B cell (primary cell): ENCODE data around the gene ATG7. TPM values are rescaled to one million over a fixed set of nuclear protein-coding genes. Genes with fewer than 3 reads are reported as not detected.

Experiments used
- ATAC-seq: fragments of 200-7000 bp; cut with Tn5 transposase; one replicate; pipeline ENCODE4 v1.10.0; 2021; ENCODE audit warnings: low read depth, mild to moderate bottlenecking, moderate number of reproducible peaks, moderate library complexity
- CTCF ChIA-PET: fragments of 350-600 bp; sonication (Branson Sonifier 250); formaldehyde crosslinking; loops from one replicate; lab custom pipeline; 2021; ENCODE audit warnings: antibody characterized with exemption, inconsistent platforms; lab: Charles Lee
- POLR2A ChIA-PET: fragments of 350-600 bp; sonication (Branson Sonifier 250); formaldehyde crosslinking; loops from one replicate; lab custom pipeline; 2021; ENCODE audit warnings: antibody characterized with exemption; lab: Charles Lee
- DNase-seq: peaks from one replicate; pipeline ENCODE4 v3.0.0; 2013
- H2AFZ ChIP-seq: 2 replicates; pipeline ENCODE4 v1.6.1; 2012; ENCODE audit warnings: mild to moderate bottlenecking, low read depth, low read length; ENCODE audit not compliant: insufficient read depth, poor library complexity, severe bottlenecking
- H3K27ac ChIP-seq, 2 donors: 1 replicate in 1 of 2; 2 replicates in 1 of 2; pipeline ENCODE4 v1.5.1; 2012 to 2013; ENCODE audit warnings: low read length in 2 of 2, mild to moderate bottlenecking in 2 of 2, moderate library complexity in 1 of 2
- H3K27me3 ChIP-seq, 4 experiments: fragments of 200-600 bp in 1 of 4; sonication (generic) in 1 of 4; replicated peaks in 1 of 4; 1 replicate in 2 of 4; 2 replicates in 2 of 4; pipeline versions ENCODE4 v1.6.1 to v1.7.0; 2013 to 2016; ENCODE audit warnings: low read length in 3 of 4, mild to moderate bottlenecking in 2 of 4, mixed read lengths in 1 of 4, moderate library complexity in 1 of 4; ENCODE audit not compliant: insufficient read depth in 4 of 4, control insufficient read depth in 3 of 4; ENCODE audit errors: control extremely low read depth in 1 of 4
- H3K36me3 ChIP-seq, 2 experiments: replicated peaks in 1 of 2; 1 replicate in 1 of 2; 2 replicates in 1 of 2; pipeline versions ENCODE4 v1.6.1 to v1.7.1; 2013; ENCODE audit warnings: low read length in 1 of 2; ENCODE audit not compliant: insufficient read depth in 2 of 2, control insufficient read depth in 1 of 2; ENCODE audit errors: control extremely low read depth in 1 of 2, extremely low read depth in 1 of 2
- H3K4me1 ChIP-seq, 2 donors: fragments of 200-600 bp in 1 of 2; sonication (generic) in 1 of 2; 1 replicate in 1 of 2; 2 replicates in 1 of 2; pipeline versions ENCODE4 v1.5.1 to v1.6.1; 2013 to 2017; ENCODE audit warnings: low read length in 2 of 2; ENCODE audit not compliant: control insufficient read depth in 2 of 2, insufficient read depth in 2 of 2
- H3K4me2 ChIP-seq: replicated peaks from 2 replicates; pipeline ENCODE3; 2012; ENCODE audit warnings: mild to moderate bottlenecking, low read depth, low read length; ENCODE audit not compliant: poor library complexity, severe bottlenecking
- H3K4me3 ChIP-seq, 5 experiments: fragments of 200-600 bp in 1 of 5; sonication (generic) in 1 of 5; 1 replicate in 3 of 5; 2 replicates in 2 of 5; pipeline versions ENCODE4 v1.5.1 to v1.7.0; 2011 to 2016; ENCODE audit warnings: low read length in 4 of 5, mild to moderate bottlenecking in 4 of 5, low read depth in 2 of 5, control low read depth in 1 of 5, moderate library complexity in 1 of 5; ENCODE audit not compliant: insufficient read depth in 1 of 5; ENCODE audit errors: control extremely low read depth in 1 of 5, extremely low read depth in 1 of 5
- H3K79me2 ChIP-seq: fragments of 200-600 bp; sonication (generic); one replicate; pipeline ENCODE4 v1.6.0; 2016; ENCODE audit warnings: low read length; ENCODE audit not compliant: control insufficient read depth, insufficient read depth
- H3K9ac ChIP-seq: fragments of 200-600 bp; sonication (generic); 2 replicates; pipeline ENCODE4 v1.6.1; 2017; ENCODE audit warnings: mild to moderate bottlenecking, low read length, moderate library complexity
- H3K9me3 ChIP-seq, 3 donors: one replicate each; pipeline versions ENCODE4 v1.6.1 to v1.7.1; 2013; ENCODE audit warnings: low read length in 2 of 3; ENCODE audit not compliant: control insufficient read depth in 2 of 3, insufficient read depth in 1 of 3; ENCODE audit errors: control extremely low read depth in 1 of 3
- H4K20me1 ChIP-seq: 2 replicates; pipeline ENCODE4 v1.6.0; 2012; ENCODE audit warnings: mild to moderate bottlenecking, low read length; ENCODE audit not compliant: insufficient read depth, control insufficient read depth, poor library complexity, severe bottlenecking
- H3K27ac Mint-ChIP-seq: one replicate; pipeline ENCODE4 v1.8.0; 2021; ENCODE audit warnings: mixed read lengths
- H3K27me3 Mint-ChIP-seq: one replicate; pipeline ENCODE4 v1.8.0; 2021; ENCODE audit warnings: mixed read lengths
- H3K4me1 Mint-ChIP-seq: one replicate; pipeline ENCODE4 v1.8.0; 2021; ENCODE audit warnings: mixed read lengths
- H3K4me3 Mint-ChIP-seq: one replicate; pipeline ENCODE4 v1.8.0; 2021; ENCODE audit warnings: mixed read lengths
- H3K9me3 Mint-ChIP-seq: one replicate; pipeline ENCODE4 v1.8.0; 2022; ENCODE audit warnings: mixed read lengths; ENCODE audit not compliant: insufficient read depth
- CTCF ChIP-seq: fragments of 200-600 bp; IDR thresholded peaks from one replicate; pipeline ENCODE4 v1.8.0; 2022; ENCODE audit warnings: antibody characterized with exemption, mild to moderate bottlenecking
- EZH2 ChIP-seq: IDR thresholded peaks from 2 replicates; pipeline ENCODE4 v1.6.1; 2012; ENCODE audit warnings: borderline replicate concordance, low read depth, mild to moderate bottlenecking, moderate library complexity, low read length; ENCODE audit not compliant: insufficient read depth, poor library complexity, severe bottlenecking
- WGBS: methylation state at CpG from one replicate; pipeline ENCODE4 v1.1.5; 2013; ENCODE audit warnings: missing lambda C conversion rate; ENCODE audit not compliant: insufficient coverage; 5-methylcytosine and 5-hydroxymethylcytosine counted together
- intact Hi-C: fragments of 100-400 bp; cut with micrococcal nuclease; formaldehyde crosslinking; loops from one replicate; pipeline ENCODE4 v1.10.0; 2022
- polyA plus RNA-seq: library from polyadenylated mRNA; depleted of rRNA; stranded (reverse); fragments of >200 nt; gene quantifications from 2 replicates; pipeline ENCODE4 v1.2.3, GENCODE V29; 2012
- total RNA-seq, 2 donors: library from RNA; stranded (reverse); fragments of 120-200 nt in 1 of 2; gene quantifications; 1 replicate in 1 of 2; 2 replicates in 1 of 2; pipeline versions ENCODE4 v1.2.3 to v1.2.4, GENCODE V29; 2013 to 2022

ATG7 gene
- total and polyA plus RNA-seq, 2 donors (not counting 1 experiment from before 2014, with no cell fraction given): 13.9 to 66.4 TPM

GRCh38 chr3:11529281-11529680 lies 257.1 kb downstream of the ATG7 start:
- POLR2A ChIA-PET: no interaction called here
- peaks cover 0 to 7% (median 0%) of the 10 kb centered on the region in 3 donors for H3K9me3 ChIP-seq
- CTCF ChIA-PET: no interaction called here

GRCh38 chr3:11530153-11530721 lies 258.0 kb downstream of the ATG7 start:
- ATAC-seq (no peak), DNase-seq (no peak)
- Mint-ChIP-seq H3K27ac (no peak overlapping the region), H3K9me3 (peaks cover 2% of the 10 kb centered on the region), H3K4me1 (no peaks in the 10 kb centered on the region), H3K27me3 (no peaks in the 10 kb centered on the region), H3K4me3 (no peak overlapping the region)
- Histone ChIP-seq H3K36me3 (no peaks in the 10 kb centered on the region), H3K4me2 (no peak overlapping the region), H3K27ac (no peak overlapping the region), H2AFZ (no peak overlapping the region), H3K4me3 (no peak overlapping the region), H3K4me1 (no peaks in the 10 kb centered on the region), H3K9ac (no peak overlapping the region), H3K27me3 (no peaks in the 10 kb centered on the region), H3K79me2 (no peaks in the 10 kb centered on the region), H4K20me1 (no peaks in the 10 kb centered on the region), H3K9me3 (peaks cover 0 to 7% (median 0%) of the 10 kb centered on the region in 3 donors)
- no peak for TF ChIP-seq EZH2
- no peak for TF ChIP-seq CTCF
- intact Hi-C loops: no loop called here
- ChIA-PET POLR2A (no interaction called here), CTCF (no interaction called here)
- WGBS: 99% methylated on average over 11 of the region's 11 CpGs

More at GRCh38 chr3:11529281-11529680, 257.1 kb downstream of the ATG7 start:
- H3K36me3 ChIP-seq: no peaks in the 10 kb centered on the region
- H3K27ac ChIP-seq: no peak overlapping the region
- H3K9ac ChIP-seq: no peak overlapping the region
- H3K4me1 ChIP-seq: no peaks in the 10 kb centered on the region
- H3K79me2 ChIP-seq: no peaks in the 10 kb centered on the region
- DNase-seq: no peak
- TF ChIP-seq EZH2: no peak
- TF ChIP-seq CTCF: no peak
- WGBS: 60% methylated on average over 1 of the region's 4 CpGs
- no peak overlapping the region for H3K4me3 ChIP-seq
- Mint-ChIP-seq H3K27ac (no peak overlapping the region), H3K4me1 (no peaks in the 10 kb centered on the region), H3K9me3 (peaks cover 2% of the 10 kb centered on the region), H3K4me3 (no peak overlapping the region), H3K27me3 (no peaks in the 10 kb centered on the region)
- H4K20me1 ChIP-seq: no peaks in the 10 kb centered on the region
- H3K27me3 ChIP-seq: no peaks in the 10 kb centered on the region
- intact Hi-C loops: no loop called here
- no peak for ATAC-seq
- H3K4me2 ChIP-seq: no peak overlapping the region
- no peak overlapping the region for H2AFZ ChIP-seq
